ENCODE data around the gene THAP2.

THAP2 gene

GRCh38 chr12:71663561-71664410, at the start of gene THAP2, which contains the start of gene ZFC3H1:
Gene THAP2, plus strand, starts transcription at chr12:71664301. Its CDS starts 209 bp downstream, at chr12:71664510.
Gene ZFC3H1, minus strand, starts transcription at chr12:71663848. Its CDS starts 238 bp downstream, at chr12:71663610.
- TF ChIP-seq, protein P1, sequence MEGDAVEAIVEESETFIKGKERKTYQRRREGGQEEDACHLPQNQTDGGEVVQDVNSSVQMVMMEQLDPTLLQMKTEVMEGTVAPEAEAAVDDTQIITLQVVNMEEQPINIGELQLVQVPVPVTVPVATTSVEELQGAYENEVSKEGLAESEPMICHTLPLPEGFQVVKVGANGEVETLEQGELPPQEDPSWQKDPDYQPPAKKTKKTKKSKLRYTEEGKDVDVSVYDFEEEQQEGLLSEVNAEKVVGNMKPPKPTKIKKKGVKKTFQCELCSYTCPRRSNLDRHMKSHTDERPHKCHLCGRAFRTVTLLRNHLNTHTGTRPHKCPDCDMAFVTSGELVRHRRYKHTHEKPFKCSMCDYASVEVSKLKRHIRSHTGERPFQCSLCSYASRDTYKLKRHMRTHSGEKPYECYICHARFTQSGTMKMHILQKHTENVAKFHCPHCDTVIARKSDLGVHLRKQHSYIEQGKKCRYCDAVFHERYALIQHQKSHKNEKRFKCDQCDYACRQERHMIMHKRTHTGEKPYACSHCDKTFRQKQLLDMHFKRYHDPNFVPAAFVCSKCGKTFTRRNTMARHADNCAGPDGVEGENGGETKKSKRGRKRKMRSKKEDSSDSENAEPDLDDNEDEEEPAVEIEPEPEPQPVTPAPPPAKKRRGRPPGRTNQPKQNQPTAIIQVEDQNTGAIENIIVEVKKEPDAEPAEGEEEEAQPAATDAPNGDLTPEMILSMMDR (IDR thresholded peaks at IDR 0.05; ENCODE audit: low read depth, low read length, poor library complexity, severe bottlenecking) = peak; percentile 49
- no peak for TF ChIP-seq EZH2phosphoT487 (IDR thresholded peaks at IDR 0.05; ENCODE audit: borderline replicate concordance, low read length)
- peaks cover 30% of the 10 kb centered on the region for H3K4me1 ChIP-seq (ENCODE audit: control insufficient read depth, low read length)
- no peaks in the 10 kb centered on the region for H3K9me3 ChIP-seq (ENCODE audit: control insufficient read depth, insufficient read depth, low read length)
- peaks cover 14% of the 10 kb centered on the region for H4K20me1 ChIP-seq (ENCODE audit: control insufficient read depth, insufficient read depth, low read depth, low read length)
- H3F3A ChIP-seq (ENCODE audit: control insufficient read depth, insufficient read depth) = peaks cover 6% of the 10 kb centered on the region
- H3K27me3 ChIP-seq (ENCODE audit: control insufficient read depth, low read length) = no peaks in the 10 kb centered on the region
- peak within 1 kb of the TSS; percentile 91 for H3K27ac ChIP-seq (ENCODE audit: low read depth, low read length)
- peaks cover 65% of the 10 kb centered on the region for H3K36me3 ChIP-seq (ENCODE audit: control insufficient read depth, low read length)
- H3K4me2 ChIP-seq (ENCODE audit: low read length) = peak within 1 kb of the TSS; percentile 93
- no peaks in the 10 kb centered on the region for H3K9me2 ChIP-seq (replicated peaks; ENCODE audit: control insufficient read depth, low read length)
- H3K4me3 ChIP-seq (ENCODE audit: low read length) = peak within 1 kb of the TSS; percentile 99
- peaks cover 79% of the 10 kb centered on the region for H3K79me2 ChIP-seq (ENCODE audit: control insufficient read depth, low read length)

DNA sequence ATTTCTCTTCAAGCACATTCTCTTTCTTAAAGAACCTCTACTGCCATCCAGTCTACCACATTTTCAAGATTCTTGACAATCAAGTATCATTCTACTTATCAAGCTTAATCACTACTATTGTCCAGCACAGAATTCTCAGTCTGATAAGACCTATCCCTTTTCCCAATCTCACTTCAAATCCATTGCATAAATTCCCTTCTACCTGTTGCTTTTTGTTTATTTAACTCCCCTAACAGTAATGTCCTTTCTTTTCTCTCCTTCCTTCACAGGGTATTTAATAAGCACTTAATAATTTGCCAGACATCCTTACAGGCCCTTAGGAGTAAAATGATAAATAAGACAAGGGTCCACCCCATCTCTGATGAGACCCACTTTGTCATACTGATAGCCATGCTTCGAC, 42.2 kb upstream of the THAP2 start:
- Histone ChIP-seq H3K9me3 (ENCODE audit: control insufficient read depth, insufficient read depth, low read length) (no peaks in the 10 kb centered on the region), H3K4me3 (ENCODE audit: low read length) (no peak overlapping the region), H3K36me3 (ENCODE audit: control insufficient read depth, low read length) (peaks cover 96% of the 10 kb centered on the region), H3K27me3 (ENCODE audit: control insufficient read depth, low read length) (no peaks in the 10 kb centered on the region), H3K9me2 (replicated peaks; ENCODE audit: control insufficient read depth, low read length) (no peaks in the 10 kb centered on the region), H3F3A (ENCODE audit: control insufficient read depth, insufficient read depth) (no peaks in the 10 kb centered on the region), H3K27ac (ENCODE audit: low read depth, low read length) (no peak overlapping the region), H4K20me1 (ENCODE audit: control insufficient read depth, insufficient read depth, low read depth, low read length) (no peaks in the 10 kb centered on the region), H3K4me2 (ENCODE audit: low read length) (no peak overlapping the region), H3K79me2 (ENCODE audit: control insufficient read depth, low read length) (peaks cover 3% of the 10 kb centered on the region), H3K4me1 (ENCODE audit: control insufficient read depth, low read length) (peaks cover 10% of the 10 kb centered on the region)
- no peak for TF ChIP-seq EZH2phosphoT487 (IDR thresholded peaks at IDR 0.05; ENCODE audit: borderline replicate concordance, low read length)
- TF ChIP-seq, protein P1 (IDR thresholded peaks at IDR 0.05; ENCODE audit: low read depth, low read length, poor library complexity, severe bottlenecking) = no peak

DNA sequence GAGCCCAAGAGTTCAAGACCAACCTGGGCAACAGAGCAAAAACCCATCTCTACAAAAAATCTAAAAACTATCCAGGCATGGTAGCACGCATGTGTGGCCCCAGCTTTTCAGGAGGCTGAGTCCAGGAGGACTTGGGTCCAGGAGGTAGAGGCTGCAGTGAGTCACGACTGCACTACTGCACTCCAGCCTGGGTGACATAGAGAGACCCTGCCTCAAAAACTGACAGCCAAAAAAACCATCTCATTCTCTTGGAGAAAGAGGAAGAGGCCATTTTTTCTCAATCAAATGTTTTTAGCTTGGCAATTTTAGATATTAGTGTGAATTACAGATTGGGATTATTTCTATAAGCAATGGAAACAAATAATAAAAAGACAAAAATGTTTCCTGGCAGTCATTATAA, 38.6 kb upstream of the THAP2 start:
- peaks cover 98% of the 10 kb centered on the region for H3K36me3 ChIP-seq (ENCODE audit: control insufficient read depth, low read length)

More for the DNA sequence above, 38.6 kb upstream of the THAP2 start:
- Histone ChIP-seq H3K79me2 (ENCODE audit: control insufficient read depth, low read length) (peaks cover 3% of the 10 kb centered on the region), H3K4me2 (ENCODE audit: low read length) (no peak overlapping the region), H3K27ac (ENCODE audit: low read depth, low read length) (no peak overlapping the region), H3K27me3 (ENCODE audit: control insufficient read depth, low read length) (no peaks in the 10 kb centered on the region), H3K4me3 (ENCODE audit: low read length) (no peak overlapping the region), H3K4me1 (ENCODE audit: control insufficient read depth, low read length) (peaks cover 10% of the 10 kb centered on the region), H4K20me1 (ENCODE audit: control insufficient read depth, insufficient read depth, low read depth, low read length) (no peaks in the 10 kb centered on the region), H3F3A (ENCODE audit: control insufficient read depth, insufficient read depth) (peaks cover 6% of the 10 kb centered on the region), H3K9me3 (ENCODE audit: control insufficient read depth, insufficient read depth, low read length) (no peaks in the 10 kb centered on the region), H3K9me2 (replicated peaks; ENCODE audit: control insufficient read depth, low read length) (no peaks in the 10 kb centered on the region)
- TF ChIP-seq EZH2phosphoT487 (IDR thresholded peaks at IDR 0.05; ENCODE audit: borderline replicate concordance, low read length) = no peak
- TF ChIP-seq, protein P1 (IDR thresholded peaks at IDR 0.05; ENCODE audit: low read depth, low read length, poor library complexity, severe bottlenecking) = no peak

All from DOHH2 (cell line).